Fibroblast of pulmonary artery (primary cell): ENCODE results near the gene ARHGAP6.

Source experiments
- DNase-seq: peaks from one replicate; pipeline ENCODE4 v3.0.0-alpha.2; 2010; ENCODE audit warnings: low read depth
- H3K4me3 ChIP-seq: replicated peaks from 2 replicates; pipeline ENCODE4 v1.5.1; 2011; ENCODE audit warnings: low read depth, mild to moderate bottlenecking, control low read depth, low read length, moderate library complexity
- TF ChIP-seq, protein P1 (sequence below): IDR thresholded peaks from 2 replicates; pipeline ENCODE4 v1.5.1; 2011; ENCODE audit warnings: mild to moderate bottlenecking, control low read depth, low read length, inconsistent platforms; ENCODE audit errors: missing control alignments

The ARHGAP6 gene

DNA sequence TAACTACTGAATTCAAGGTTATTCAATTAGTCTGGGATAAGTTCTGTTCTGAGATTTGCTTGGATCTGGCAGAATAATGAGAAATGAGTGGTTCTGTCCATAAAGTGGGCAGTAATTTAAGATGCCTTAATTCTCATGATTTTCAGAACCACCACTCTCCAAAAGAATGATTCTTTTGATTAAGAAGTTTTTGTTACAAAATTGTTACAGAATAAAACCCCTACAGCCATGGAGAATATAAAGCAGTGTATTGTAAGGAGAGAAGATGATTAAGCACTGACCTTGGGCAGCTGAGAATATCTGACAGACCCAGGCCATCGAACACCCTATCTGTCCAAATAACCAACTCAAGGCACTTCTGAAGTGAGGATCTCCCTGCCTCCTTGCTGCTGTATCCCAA lies 360.1 kb downstream of the ARHGAP6 start:
- TF ChIP-seq, protein P1, sequence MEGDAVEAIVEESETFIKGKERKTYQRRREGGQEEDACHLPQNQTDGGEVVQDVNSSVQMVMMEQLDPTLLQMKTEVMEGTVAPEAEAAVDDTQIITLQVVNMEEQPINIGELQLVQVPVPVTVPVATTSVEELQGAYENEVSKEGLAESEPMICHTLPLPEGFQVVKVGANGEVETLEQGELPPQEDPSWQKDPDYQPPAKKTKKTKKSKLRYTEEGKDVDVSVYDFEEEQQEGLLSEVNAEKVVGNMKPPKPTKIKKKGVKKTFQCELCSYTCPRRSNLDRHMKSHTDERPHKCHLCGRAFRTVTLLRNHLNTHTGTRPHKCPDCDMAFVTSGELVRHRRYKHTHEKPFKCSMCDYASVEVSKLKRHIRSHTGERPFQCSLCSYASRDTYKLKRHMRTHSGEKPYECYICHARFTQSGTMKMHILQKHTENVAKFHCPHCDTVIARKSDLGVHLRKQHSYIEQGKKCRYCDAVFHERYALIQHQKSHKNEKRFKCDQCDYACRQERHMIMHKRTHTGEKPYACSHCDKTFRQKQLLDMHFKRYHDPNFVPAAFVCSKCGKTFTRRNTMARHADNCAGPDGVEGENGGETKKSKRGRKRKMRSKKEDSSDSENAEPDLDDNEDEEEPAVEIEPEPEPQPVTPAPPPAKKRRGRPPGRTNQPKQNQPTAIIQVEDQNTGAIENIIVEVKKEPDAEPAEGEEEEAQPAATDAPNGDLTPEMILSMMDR, result no peak
- DNase-seq, result no peak
- H3K4me3 ChIP-seq, result no peak overlapping the region

DNA sequence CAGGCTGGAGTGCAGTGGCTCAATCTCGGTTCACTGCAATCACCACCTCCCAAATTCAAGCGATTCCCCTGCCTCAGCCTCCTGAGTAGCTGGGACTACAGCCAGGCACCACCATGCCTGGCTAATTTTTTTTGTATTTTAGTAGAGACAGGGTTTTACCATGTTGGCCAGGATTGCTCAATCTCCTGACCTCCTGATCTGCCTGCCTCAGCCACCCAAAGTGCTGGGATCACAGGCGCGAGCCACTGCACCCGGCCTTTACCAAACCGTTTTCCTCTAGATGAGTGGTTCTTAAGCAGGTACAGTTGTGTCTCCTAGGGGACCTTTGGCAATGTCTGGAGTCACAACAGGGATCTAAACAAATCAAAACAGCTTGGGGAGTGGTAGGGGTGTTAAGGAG lies 360.9 kb downstream of the ARHGAP6 start:
- TF ChIP-seq, protein P1, result no peak
- DNase-seq, result no peak
- H3K4me3 ChIP-seq, result no peak overlapping the region

DNA sequence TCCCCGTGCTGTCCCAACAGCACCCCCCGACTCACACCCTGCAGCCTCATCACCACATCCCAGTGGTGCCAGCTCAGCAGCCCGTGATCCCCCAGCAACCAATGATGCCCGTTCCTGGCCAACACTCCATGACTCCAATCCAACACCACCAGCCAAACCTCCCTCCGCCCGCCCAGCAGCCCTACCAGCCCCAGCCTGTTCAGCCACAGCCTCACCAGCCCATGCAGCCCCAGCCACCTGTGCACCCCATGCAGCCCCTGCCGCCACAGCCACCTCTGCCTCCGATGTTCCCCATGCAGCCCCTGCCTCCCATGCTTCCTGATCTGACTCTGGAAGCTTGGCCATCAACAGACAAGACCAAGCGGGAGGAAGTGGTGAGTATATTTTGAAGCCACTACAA lies 367.1 kb downstream of the ARHGAP6 start:
- no peak for DNase-seq
- TF ChIP-seq, protein P1, result no peak
- no peak overlapping the region for H3K4me3 ChIP-seq

DNA sequence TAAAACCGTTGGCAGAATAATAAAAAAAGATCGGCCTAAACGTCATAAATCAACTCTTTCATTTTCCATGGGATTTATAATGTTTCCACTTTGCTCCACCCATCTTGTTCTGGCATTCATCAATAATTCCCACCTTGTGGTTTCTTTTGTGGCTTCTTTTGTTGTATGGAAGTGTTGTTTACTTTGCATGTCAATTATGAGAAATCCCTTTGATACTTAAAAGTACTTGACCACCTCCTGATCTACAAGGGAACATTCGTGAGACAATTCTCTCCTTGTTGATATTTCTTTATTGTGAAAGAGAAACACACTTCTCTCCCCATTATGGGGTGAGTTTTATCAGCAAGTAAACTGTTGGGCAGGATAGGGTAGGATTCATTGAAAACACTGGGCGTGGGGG lies 369.7 kb downstream of the ARHGAP6 start:
- DNase-seq, result no peak
- H3K4me3 ChIP-seq, result no peak overlapping the region
- TF ChIP-seq, protein P1, result no peak

DNA sequence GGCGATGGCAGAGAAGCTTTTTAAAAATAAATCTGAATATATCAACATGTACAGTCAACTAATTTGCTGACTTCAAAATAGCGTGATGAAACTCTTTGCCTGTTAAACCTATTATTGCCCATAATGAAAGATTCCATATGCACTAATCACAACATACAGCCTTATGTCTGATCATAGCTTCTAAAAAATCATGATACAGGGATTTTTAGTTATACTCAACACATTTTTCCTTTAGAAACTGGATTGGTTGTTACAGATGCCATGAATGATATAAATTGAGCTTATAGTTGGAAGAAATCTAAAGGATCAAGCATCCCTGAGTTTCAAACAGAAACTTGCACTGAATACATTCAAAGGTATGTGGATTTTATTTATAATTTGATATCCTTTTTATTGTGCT lies 372.6 kb downstream of the ARHGAP6 start, which contains the start of gene AMELX:
Gene AMELX (plus strand): TSS at position 301 of the 400 bp plus-strand sequence. CDS start 1,376 bp downstream, outside the sequence.
- TF ChIP-seq, protein P1, result no peak

DNA sequence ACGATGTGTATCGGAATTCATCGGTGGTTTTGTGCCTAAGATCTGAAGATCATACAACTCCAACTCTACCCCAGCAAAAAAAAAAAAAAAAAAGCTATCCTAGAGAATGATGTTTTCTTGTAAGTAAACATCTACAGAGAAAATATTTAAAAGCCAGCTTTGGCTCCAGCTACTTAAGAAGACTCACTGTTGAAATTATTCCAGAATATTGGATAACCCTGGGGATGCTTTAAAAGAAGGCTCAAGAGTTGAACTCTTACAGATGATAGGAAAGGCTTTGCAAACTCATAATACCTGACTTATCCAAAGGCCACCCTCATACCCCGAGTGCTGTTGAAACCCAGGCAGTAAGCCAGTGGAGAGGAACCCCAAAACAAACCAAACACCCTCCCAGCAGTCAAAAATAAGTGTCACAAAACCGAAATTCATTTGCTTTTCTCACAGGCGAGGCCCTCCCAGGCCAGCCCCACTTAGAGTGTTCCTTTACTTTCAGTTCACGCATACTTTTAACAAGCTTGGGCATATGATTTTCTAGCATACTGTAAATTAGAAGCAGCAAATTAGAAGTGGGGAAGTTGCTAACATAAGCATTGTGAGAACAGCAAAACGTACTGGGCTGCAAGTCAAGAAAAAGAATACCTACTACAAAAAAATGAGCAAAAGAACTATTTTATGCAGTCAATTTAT lies 375.2 kb downstream of the ARHGAP6 start:
- H3K4me3 ChIP-seq, result no peak overlapping the region
- TF ChIP-seq, protein P1, result no peak
- DNase-seq, result no peak

More for the DNA sequence above, 372.6 kb downstream of the ARHGAP6 start, which contains the start of gene AMELX:
- DNase-seq, result no peak
- no peak within 1 kb of the TSS for H3K4me3 ChIP-seq

DNA sequence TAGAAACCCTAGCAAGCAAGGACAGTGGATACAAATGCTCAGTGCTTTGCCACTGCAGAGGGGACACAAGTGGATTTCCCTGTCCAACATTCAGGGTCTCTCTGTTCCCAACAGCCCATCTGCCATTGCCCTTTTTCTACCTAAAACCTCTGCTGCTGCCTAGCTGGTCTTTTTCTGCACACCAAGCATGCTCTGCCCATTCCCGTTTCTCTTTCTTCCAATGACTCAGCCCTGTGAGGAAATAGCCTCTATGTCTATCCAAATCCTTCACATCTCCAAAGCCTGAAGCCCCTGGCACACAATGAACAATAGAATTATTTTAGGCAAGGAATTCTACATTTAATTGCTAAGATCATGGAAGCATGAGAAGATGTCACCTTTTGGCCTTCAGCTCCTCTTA lies 378.2 kb downstream of the ARHGAP6 start:
- no peak overlapping the region for H3K4me3 ChIP-seq
- TF ChIP-seq, protein P1, result no peak
- DNase-seq, result peak; percentile 59
